T-helper 2 cell treated with Interferon-gamma antibody and Interleukin-4, amounts not matched to agents 5 μg/mL and 100 μg/mL, for 36 hours (primary cell): ENCODE data around the gene CLEC16A.

ENCODE experiments used
- DNase-seq: peaks from one replicate; pipeline ENCODE4 v3.0.0; 2021; ENCODE audit warnings: low spot score
- H3K27ac Mint-ChIP-seq: one replicate; pipeline ENCODE4 v1.8.0; 2021; ENCODE audit warnings: mild to moderate bottlenecking, mixed read lengths
- H3K27me3 Mint-ChIP-seq: one replicate; pipeline ENCODE4 v1.8.0; 2021; ENCODE audit warnings: low read depth, mixed read lengths
- H3K36me3 Mint-ChIP-seq: one replicate; pipeline ENCODE4 v1.8.0; 2021; ENCODE audit warnings: low read depth, mixed read lengths
- H3K4me1 Mint-ChIP-seq: one replicate; pipeline ENCODE4 v1.8.0; 2021; ENCODE audit warnings: low read depth, mixed read lengths
- H3K4me3 Mint-ChIP-seq: one replicate; pipeline ENCODE4 v1.8.0; 2022; ENCODE audit warnings: mild to moderate bottlenecking, moderate library complexity, mixed read lengths
- H3K9me3 Mint-ChIP-seq: one replicate; pipeline ENCODE4 v1.8.0; 2021; ENCODE audit warnings: mixed read lengths

CLEC16A gene

GRCh38 chr16:10931977-10932632, 12.3 kb upstream of the CLEC16A start:
- H3K4me1 Mint-ChIP-seq, result peaks cover 18% of the 10 kb centered on the region
- no peak overlapping the region for H3K4me3 Mint-ChIP-seq

GRCh38 chr16:10932959-10933710, 11.2 kb upstream of the CLEC16A start:
- Mint-ChIP-seq H3K4me1 (peaks cover 27% of the 10 kb centered on the region), H3K27me3 (no peaks in the 10 kb centered on the region), H3K36me3 (peaks cover 33% of the 10 kb centered on the region), H3K27ac (peak overlapping the region; percentile 55), H3K9me3 (no peaks in the 10 kb centered on the region), H3K4me3 (no peak overlapping the region)
- no peak for DNase-seq

More at GRCh38 chr16:10931977-10932632, 12.3 kb upstream of the CLEC16A start:
- H3K9me3 Mint-ChIP-seq, result no peaks in the 10 kb centered on the region
- H3K36me3 Mint-ChIP-seq, result peaks cover 31% of the 10 kb centered on the region
- H3K27ac Mint-ChIP-seq, result no peak overlapping the region
- H3K27me3 Mint-ChIP-seq, result no peaks in the 10 kb centered on the region
- DNase-seq, result no peak

GRCh38 chr16:10933865-10934264, 10.5 kb upstream of the CLEC16A start:
- no peaks in the 10 kb centered on the region for H3K9me3 Mint-ChIP-seq
- no peak overlapping the region for H3K4me3 Mint-ChIP-seq
- peaks cover 34% of the 10 kb centered on the region for H3K36me3 Mint-ChIP-seq
- H3K27ac Mint-ChIP-seq, result no peak overlapping the region
- DNase-seq, result no peak
- H3K4me1 Mint-ChIP-seq, result peaks cover 34% of the 10 kb centered on the region
- no peaks in the 10 kb centered on the region for H3K27me3 Mint-ChIP-seq

- no peak for DNase-seq
- H3K4me3 Mint-ChIP-seq, result no peak overlapping the region
- no peaks in the 10 kb centered on the region for H3K27me3 Mint-ChIP-seq
- H3K36me3 Mint-ChIP-seq, result peaks cover 36% of the 10 kb centered on the region
- peaks cover 41% of the 10 kb centered on the region for H3K4me1 Mint-ChIP-seq
- no peaks in the 10 kb centered on the region for H3K9me3 Mint-ChIP-seq
- no peak overlapping the region for H3K27ac Mint-ChIP-seq
Observed at GRCh38 chr16:10934325-10935107, 9.8 kb upstream of the CLEC16A start.

- H3K36me3 Mint-ChIP-seq, result peaks cover 35% of the 10 kb centered on the region
- H3K4me3 Mint-ChIP-seq, result no peak overlapping the region
- no peaks in the 10 kb centered on the region for H3K27me3 Mint-ChIP-seq
- DNase-seq, result no peak
- H3K4me1 Mint-ChIP-seq, result peaks cover 48% of the 10 kb centered on the region
- H3K9me3 Mint-ChIP-seq, result no peaks in the 10 kb centered on the region
- no peak overlapping the region for H3K27ac Mint-ChIP-seq
Observed at GRCh38 chr16:10935226-10935915, 9.0 kb upstream of the CLEC16A start.

GRCh38 chr16:10936272-10936984, 7.9 kb upstream of the CLEC16A start:
- H3K4me1 Mint-ChIP-seq, result peaks cover 56% of the 10 kb centered on the region
- no peaks in the 10 kb centered on the region for H3K9me3 Mint-ChIP-seq
- peaks cover 30% of the 10 kb centered on the region for H3K36me3 Mint-ChIP-seq
- DNase-seq, result no peak
- no peaks in the 10 kb centered on the region for H3K27me3 Mint-ChIP-seq
- no peak overlapping the region for H3K27ac Mint-ChIP-seq
- no peak overlapping the region for H3K4me3 Mint-ChIP-seq

- peaks cover 30% of the 10 kb centered on the region for H3K36me3 Mint-ChIP-seq
- DNase-seq, result no peak
- H3K9me3 Mint-ChIP-seq, result no peaks in the 10 kb centered on the region
Observed at GRCh38 chr16:10937068-10937859, 7.1 kb upstream of the CLEC16A start.

GRCh38 chr16:10938321-10938720, 6.0 kb upstream of the CLEC16A start:
- peak overlapping the region; percentile 43 for H3K27ac Mint-ChIP-seq
- peak; percentile 53 for DNase-seq
- H3K4me3 Mint-ChIP-seq, result peak overlapping the region; percentile 91
- H3K36me3 Mint-ChIP-seq, result peaks cover 26% of the 10 kb centered on the region
- H3K9me3 Mint-ChIP-seq, result no peaks in the 10 kb centered on the region
- peaks cover 60% of the 10 kb centered on the region for H3K4me1 Mint-ChIP-seq
- no peaks in the 10 kb centered on the region for H3K27me3 Mint-ChIP-seq

More at GRCh38 chr16:10937068-10937859, 7.1 kb upstream of the CLEC16A start:
- Mint-ChIP-seq H3K27ac (peak overlapping the region; percentile 43), H3K4me1 (peaks cover 58% of the 10 kb centered on the region), H3K27me3 (no peaks in the 10 kb centered on the region), H3K4me3 (peak overlapping the region; percentile 91)

- Mint-ChIP-seq H3K36me3 (peaks cover 26% of the 10 kb centered on the region), H3K27ac (peak overlapping the region; percentile 13), H3K4me1 (peaks cover 63% of the 10 kb centered on the region), H3K9me3 (no peaks in the 10 kb centered on the region), H3K27me3 (no peaks in the 10 kb centered on the region), H3K4me3 (peak overlapping the region; percentile 91)
- no peak for DNase-seq
Observed at GRCh38 chr16:10938796-10939648, 5.3 kb upstream of the CLEC16A start.

- no peak for DNase-seq
- Mint-ChIP-seq H3K36me3 (peaks cover 26% of the 10 kb centered on the region), H3K4me1 (peaks cover 65% of the 10 kb centered on the region), H3K9me3 (no peaks in the 10 kb centered on the region), H3K4me3 (peak overlapping the region; percentile 91), H3K27me3 (no peaks in the 10 kb centered on the region), H3K27ac (peak overlapping the region; percentile 12)
Observed at GRCh38 chr16:10939649-10940234, 4.6 kb upstream of the CLEC16A start.

GRCh38 chr16:10940501-10941079, 3.8 kb upstream of the CLEC16A start:
- no peaks in the 10 kb centered on the region for H3K27me3 Mint-ChIP-seq
- DNase-seq, result no peak
- H3K36me3 Mint-ChIP-seq, result peaks cover 22% of the 10 kb centered on the region
- H3K9me3 Mint-ChIP-seq, result no peaks in the 10 kb centered on the region
- no peak overlapping the region for H3K27ac Mint-ChIP-seq
- H3K4me3 Mint-ChIP-seq, result peak overlapping the region; percentile 91
- peaks cover 62% of the 10 kb centered on the region for H3K4me1 Mint-ChIP-seq
